Subcutaneous adipose tissue (tissue), 4 donors: ENCODE data around the gene ZNF415. TPM values are rescaled to one million over a fixed set of nuclear protein-coding genes. Genes with fewer than 3 reads are reported as not detected.

ENCODE experiments used
- CTCF ChIP-seq: fragments of 450-650 bp; IDR thresholded peaks from one replicate; pipeline ENCODE4 v1.5.1; 2016; ENCODE audit warnings: low read depth, mild to moderate bottlenecking, control low read depth, antibody characterized with exemption, moderate library complexity
- total RNA-seq, 4 donors: library from RNA; depleted of rRNA; stranded (reverse); fragments of >200 nt; gene quantifications; one replicate each; pipeline ENCODE4 v1.1.0, GENCODE V29; 2016

The ZNF415 gene
- total RNA-seq, 4 donors from 2014 or later: 3.6 to 7.5 (median 5.9) TPM

GRCh38 chr19:53085496-53085895 is 47.2 kb downstream of the ZNF415 start:
- no peak for TF ChIP-seq CTCF

DNA sequence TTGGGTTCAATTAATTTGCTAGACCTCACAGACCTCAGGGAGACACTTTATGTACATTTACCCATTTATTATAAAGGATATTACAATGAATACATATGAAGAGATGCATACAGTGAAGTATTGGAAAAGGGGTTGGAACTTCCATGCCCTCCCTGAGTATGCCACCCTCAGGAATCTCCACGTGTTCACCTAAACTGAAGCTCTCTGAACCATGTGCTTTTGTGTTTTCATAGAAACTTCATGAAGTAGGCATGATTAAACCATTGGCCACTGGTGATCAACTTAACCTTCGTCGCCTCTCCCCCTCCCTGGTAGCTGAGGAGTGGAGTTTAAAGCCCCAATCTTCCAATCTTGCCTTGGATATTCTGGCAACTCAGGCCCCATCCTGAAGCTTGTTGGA is 49.8 kb downstream of the ZNF415 start:
- TF ChIP-seq CTCF: no peak

- TF ChIP-seq CTCF: no peak
Observed at GRCh38 chr19:53079313-53079924, 53.3 kb downstream of the ZNF415 start.

DNA sequence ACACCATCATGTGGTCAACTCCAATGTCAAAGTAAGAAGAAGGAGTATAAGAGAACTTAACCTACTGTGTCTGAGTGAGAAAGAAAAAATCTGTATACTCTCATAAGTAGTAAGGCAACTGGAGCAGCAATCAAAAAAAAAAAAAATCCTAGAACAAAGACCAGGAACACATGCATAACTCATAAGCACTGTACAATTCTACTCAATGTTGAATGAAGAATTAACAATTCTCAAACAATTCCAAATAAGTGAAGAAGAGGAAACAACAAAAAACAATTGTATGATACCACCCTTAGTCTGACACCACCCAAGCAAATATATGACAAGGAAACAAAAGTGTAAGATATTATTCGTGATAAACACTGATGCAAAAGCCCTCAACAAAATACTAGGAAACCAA is 54.0 kb downstream of the ZNF415 start:
- no peak for TF ChIP-seq CTCF

- no peak for TF ChIP-seq CTCF
Observed at GRCh38 chr19:53076984-53077383, 55.7 kb downstream of the ZNF415 start.

DNA sequence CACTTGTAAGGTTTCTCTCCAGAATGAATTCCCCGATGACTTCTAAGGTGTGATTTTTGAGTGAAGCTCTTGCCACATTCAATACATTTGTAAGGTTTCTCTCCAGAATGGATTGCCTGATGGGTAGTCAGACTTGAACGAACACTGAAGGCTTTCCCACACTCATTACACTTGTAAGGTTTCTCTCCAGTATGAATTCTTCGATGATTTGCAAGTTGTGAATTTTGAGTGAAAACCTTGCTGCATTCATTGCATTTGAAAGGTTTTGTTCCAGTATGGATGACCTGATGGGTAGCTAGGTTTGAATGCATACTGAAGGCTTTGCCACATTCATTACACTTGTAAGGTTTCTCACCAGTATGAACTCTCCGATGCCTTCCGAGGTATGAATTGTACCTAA is 63.9 kb downstream of the ZNF415 start:
- no peak for TF ChIP-seq CTCF

GRCh38 chr19:53068199-53068598 is 64.5 kb downstream of the ZNF415 start:
- TF ChIP-seq CTCF: no peak
